22Rv1 (cell line): ENCODE results near the gene COLGALT1.

Experiments used
- H3K27ac ChIP-seq: fragments of 450-650 bp; 2 replicates; pipeline ENCODE4 v1.5.1; 2017
- CTCF ChIP-seq: fragments of 450-650 bp; IDR thresholded peaks from 2 replicates; pipeline ENCODE4 v1.5.1; 2017; ENCODE audit warnings: mild to moderate bottlenecking
- ZFX ChIP-seq: fragments of 450-650 bp; IDR thresholded peaks from 2 replicates; pipeline ENCODE4 v1.6.1; 2017; ENCODE audit warnings: antibody characterized with exemption, borderline replicate concordance

Gene COLGALT1

GRCh38 chr19:17543986-17544385, 11.5 kb upstream of the COLGALT1 start:
- no peak for TF ChIP-seq ZFX
- no peak for TF ChIP-seq CTCF

GRCh38 chr19:17544418-17544817, 11.0 kb upstream of the COLGALT1 start:
- no peak overlapping the region for H3K27ac ChIP-seq
- no peak for TF ChIP-seq ZFX
- TF ChIP-seq CTCF = no peak

More at GRCh38 chr19:17543986-17544385, 11.5 kb upstream of the COLGALT1 start:
- no peak overlapping the region for H3K27ac ChIP-seq

- TF ChIP-seq CTCF (no peak), ZFX (no peak)
- H3K27ac ChIP-seq = no peak overlapping the region
Measured at GRCh38 chr19:17548145-17548544, 7.3 kb upstream of the COLGALT1 start.

GRCh38 chr19:17549085-17549740, 6.2 kb upstream of the COLGALT1 start:
- no peak overlapping the region for H3K27ac ChIP-seq
- no peak for TF ChIP-seq CTCF
- no peak for TF ChIP-seq ZFX

GRCh38 chr19:17550076-17550667, 5.3 kb upstream of the COLGALT1 start:
- no peak overlapping the region for H3K27ac ChIP-seq
- TF ChIP-seq ZFX = no peak
- TF ChIP-seq CTCF = no peak

GRCh38 chr19:17552735-17553134, 2.7 kb upstream of the COLGALT1 start:
- peak overlapping the region; percentile 72 for H3K27ac ChIP-seq

- no peak for TF ChIP-seq ZFX
- TF ChIP-seq CTCF = no peak
- H3K27ac ChIP-seq = peak overlapping the region; percentile 72
Measured at GRCh38 chr19:17553256-17553655, 2.2 kb upstream of the COLGALT1 start.
